OCI-LY1 (cell line): Measurements from ENCODE around the gene LRIG1.

Experiments used
- H2AFZ ChIP-seq: fragments of 200-600 bp; sonication (generic), shearing (Covaris generic); 2 replicates; pipeline ENCODE4 v1.6.0; 2014; ENCODE audit warnings: antibody characterized with exemption, mild to moderate bottlenecking, low read length
- H3F3A ChIP-seq: fragments of 200-600 bp; sonication (generic), shearing (Covaris generic); 2 replicates; pipeline ENCODE4 v1.6.0; 2014; ENCODE audit warnings: mild to moderate bottlenecking, antibody characterized with exemption, low read length, moderate library complexity; ENCODE audit not compliant: insufficient read depth
- H3K27ac ChIP-seq: fragments of 200-600 bp; sonication (generic); 2 replicates; pipeline ENCODE4 v1.5.1; 2014; ENCODE audit warnings: low read length, mixed run types, mild to moderate bottlenecking, low read depth; ENCODE audit not compliant: poor library complexity, severe bottlenecking
- H3K27me3 ChIP-seq: fragments of 200-600 bp; sonication (generic); 2 replicates; pipeline ENCODE4 v1.6.0; 2014; ENCODE audit warnings: antibody characterized with exemption, mild to moderate bottlenecking, low read length, moderate library complexity; ENCODE audit not compliant: insufficient read depth
- H3K36me3 ChIP-seq: fragments of 200-600 bp; sonication (generic); 2 replicates; pipeline ENCODE4 v1.6.1; 2014; ENCODE audit warnings: mild to moderate bottlenecking, antibody characterized with exemption, low read length, moderate library complexity, mixed read lengths; ENCODE audit not compliant: insufficient read depth
- H3K4me1 ChIP-seq: fragments of 200-600 bp; sonication (generic); 2 replicates; pipeline ENCODE4 v1.5.1; 2014; ENCODE audit warnings: mild to moderate bottlenecking, low read length, moderate library complexity; ENCODE audit not compliant: insufficient read depth, severe bottlenecking
- H3K4me2 ChIP-seq: fragments of 200-600 bp; sonication (generic), shearing (Covaris generic); 2 replicates; pipeline ENCODE4 v1.6.1; 2014; ENCODE audit warnings: low read length
- H3K4me3 ChIP-seq: fragments of 200-600 bp; sonication (generic); 2 replicates; pipeline ENCODE4 v1.5.1; 2014; ENCODE audit warnings: low read length, low read depth, mild to moderate bottlenecking, mixed read lengths; ENCODE audit not compliant: poor library complexity, severe bottlenecking
- H3K79me2 ChIP-seq: fragments of 200-600 bp; shearing (Covaris generic); 2 replicates; pipeline ENCODE4 v1.6.1; 2016; ENCODE audit warnings: mixed run types, low read length, mixed read lengths; ENCODE audit not compliant: insufficient read depth
- H3K9ac ChIP-seq: fragments of 200-600 bp; sonication (generic), shearing (Covaris generic); 2 replicates; pipeline ENCODE4 v1.6.1; 2014; ENCODE audit warnings: mild to moderate bottlenecking, low read length, mixed read lengths
- H3K9me2 ChIP-seq: fragments of 200-600 bp; sonication (generic), shearing (Covaris generic); 2 replicates; pipeline ENCODE4 v1.6.1; 2014; ENCODE audit warnings: low read depth, mild to moderate bottlenecking, low read length, mixed read lengths
- H3K9me3 ChIP-seq: fragments of 200-600 bp; shearing (Covaris generic); 2 replicates; pipeline ENCODE4 v1.6.1; 2014; ENCODE audit warnings: low read length, mixed read lengths
- H4K20me1 ChIP-seq: fragments of 200-600 bp; sonication (generic), shearing (Covaris generic); 2 replicates; pipeline ENCODE4 v1.6.0; 2016; ENCODE audit warnings: mild to moderate bottlenecking, low read length; ENCODE audit not compliant: insufficient read depth
- CTCF ChIP-seq: fragments of 200-600 bp; sonication (generic), shearing (Covaris generic); IDR thresholded peaks from 2 replicates; pipeline ENCODE4 v1.5.1; 2017; ENCODE audit warnings: mild to moderate bottlenecking, antibody characterized with exemption, low read length, moderate library complexity, mixed read lengths
- EZH2 ChIP-seq: fragments of 200-600 bp; sonication (generic), shearing (Covaris generic); IDR thresholded peaks from 2 replicates; pipeline ENCODE4 v1.8.0; 2017; ENCODE audit warnings: borderline replicate concordance, mixed run types, mild to moderate bottlenecking, antibody characterized with exemption, low read length, moderate library complexity, mixed read lengths

Gene LRIG1

GRCh38 chr3:66532160-66532587 is 31.4 kb upstream of the LRIG1 start:
- Histone ChIP-seq H3K4me1 (no peaks in the 10 kb centered on the region), H3K27me3 (no peaks in the 10 kb centered on the region), H3K4me3 (no peak overlapping the region), H2AFZ (no peak overlapping the region), H3K79me2 (no peaks in the 10 kb centered on the region), H3F3A (no peaks in the 10 kb centered on the region), H3K9me3 (no peaks in the 10 kb centered on the region), H3K36me3 (no peaks in the 10 kb centered on the region), H4K20me1 (no peaks in the 10 kb centered on the region), H3K27ac (no peak overlapping the region), H3K9me2 (no peaks in the 10 kb centered on the region), H3K4me2 (no peak overlapping the region), H3K9ac (no peak overlapping the region)
- TF ChIP-seq CTCF = no peak
- no peak for TF ChIP-seq EZH2

- no peaks in the 10 kb centered on the region for H3K9me2 ChIP-seq
- H3K4me2 ChIP-seq = no peak overlapping the region
- H3K27ac ChIP-seq = no peak overlapping the region
- TF ChIP-seq EZH2 (no peak), CTCF (no peak)
- no peaks in the 10 kb centered on the region for H4K20me1 ChIP-seq
- no peak overlapping the region for H3K9ac ChIP-seq
- no peaks in the 10 kb centered on the region for H3K4me1 ChIP-seq
- H3K27me3 ChIP-seq = no peaks in the 10 kb centered on the region
- H3K9me3 ChIP-seq = no peaks in the 10 kb centered on the region
- H3K79me2 ChIP-seq = no peaks in the 10 kb centered on the region
- no peaks in the 10 kb centered on the region for H3K36me3 ChIP-seq
- no peaks in the 10 kb centered on the region for H3F3A ChIP-seq
- no peak overlapping the region for H3K4me3 ChIP-seq
- no peak overlapping the region for H2AFZ ChIP-seq
Observed at GRCh38 chr3:66531256-66531655, 30.4 kb upstream of the LRIG1 start.

- Histone ChIP-seq H3K27ac (no peak overlapping the region), H3K9me2 (no peaks in the 10 kb centered on the region), H3K9ac (no peak overlapping the region), H3K9me3 (no peaks in the 10 kb centered on the region), H2AFZ (no peak overlapping the region), H4K20me1 (no peaks in the 10 kb centered on the region), H3F3A (no peaks in the 10 kb centered on the region), H3K79me2 (no peaks in the 10 kb centered on the region), H3K4me2 (no peak overlapping the region), H3K36me3 (no peaks in the 10 kb centered on the region), H3K4me1 (no peaks in the 10 kb centered on the region), H3K4me3 (no peak overlapping the region), H3K27me3 (no peaks in the 10 kb centered on the region)
- TF ChIP-seq CTCF (no peak), EZH2 (no peak)
Observed at GRCh38 chr3:66527246-66527645, 26.4 kb upstream of the LRIG1 start.
